Fibroblast of skin of back (primary cell): ENCODE results near the gene IMPA2.
"Not testable (repeated sequence)": the region's sequence is repeated elsewhere in the genome, so short reads cannot be mapped to it uniquely, and the experiment has no call there.

Experiments used
- DNase-seq: peaks from one replicate; pipeline ENCODE4 v3.0.0-alpha.2; 2013

The IMPA2 gene

GRCh38 chr18:12052866-12053265, 71.6 kb downstream of the IMPA2 start:
- DNase-seq, result no peak

DNA sequence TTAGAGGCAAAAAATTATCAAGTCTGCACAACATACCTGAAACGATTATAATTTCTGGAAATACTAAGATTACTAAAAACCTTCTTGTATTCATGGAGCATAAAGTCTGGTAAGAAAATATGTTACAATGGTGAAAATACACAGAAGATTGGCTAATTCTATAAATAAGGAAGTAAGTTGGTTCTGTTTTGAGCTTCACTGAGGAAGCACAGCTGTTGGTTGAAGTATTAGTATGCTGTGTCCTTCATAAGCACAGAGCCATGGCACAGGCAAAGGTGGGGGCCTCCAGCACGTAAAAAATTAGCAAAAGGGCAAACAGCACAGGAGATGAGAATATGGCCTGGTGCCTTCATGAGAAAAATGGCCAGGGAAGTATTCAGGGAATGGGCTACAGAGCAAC, 72.0 kb downstream of the IMPA2 start:
- DNase-seq, result no peak

- no peak for DNase-seq
Measured at GRCh38 chr18:12056034-12056883, 75.0 kb downstream of the IMPA2 start.

- no peak for DNase-seq
Measured at GRCh38 chr18:12056884-12057402, 75.6 kb downstream of the IMPA2 start.

DNA sequence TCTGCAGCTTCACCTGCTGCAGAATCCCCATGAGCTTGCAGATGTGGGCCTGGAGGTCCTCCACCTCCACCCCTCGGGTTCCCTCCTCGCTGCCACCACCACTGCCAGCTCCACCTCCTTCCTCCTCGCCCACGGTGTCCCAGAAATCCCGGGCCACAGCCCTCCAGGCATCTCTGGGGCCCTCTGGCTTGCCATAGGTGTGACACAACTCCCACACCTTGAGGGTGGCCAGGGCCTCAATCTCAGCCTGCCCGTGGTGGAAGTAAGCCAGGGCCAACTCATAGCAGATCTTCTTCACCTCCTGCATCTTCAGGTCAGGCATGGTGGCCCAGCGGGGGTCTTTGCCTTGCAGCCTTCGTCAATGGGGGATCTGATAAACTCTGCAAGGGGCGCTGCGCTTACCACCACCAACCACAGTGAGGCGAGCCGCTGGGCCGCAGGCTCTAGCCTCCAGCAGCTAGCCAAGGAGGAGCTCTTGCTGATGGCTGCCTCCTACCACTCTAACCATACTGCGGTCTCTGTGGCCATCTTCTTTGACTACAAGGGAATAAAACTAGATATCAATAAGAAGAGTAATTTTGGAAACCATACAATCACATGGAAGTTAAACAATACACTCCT, 76.2 kb downstream of the IMPA2 start:
- DNase-seq, result no peak

DNA sequence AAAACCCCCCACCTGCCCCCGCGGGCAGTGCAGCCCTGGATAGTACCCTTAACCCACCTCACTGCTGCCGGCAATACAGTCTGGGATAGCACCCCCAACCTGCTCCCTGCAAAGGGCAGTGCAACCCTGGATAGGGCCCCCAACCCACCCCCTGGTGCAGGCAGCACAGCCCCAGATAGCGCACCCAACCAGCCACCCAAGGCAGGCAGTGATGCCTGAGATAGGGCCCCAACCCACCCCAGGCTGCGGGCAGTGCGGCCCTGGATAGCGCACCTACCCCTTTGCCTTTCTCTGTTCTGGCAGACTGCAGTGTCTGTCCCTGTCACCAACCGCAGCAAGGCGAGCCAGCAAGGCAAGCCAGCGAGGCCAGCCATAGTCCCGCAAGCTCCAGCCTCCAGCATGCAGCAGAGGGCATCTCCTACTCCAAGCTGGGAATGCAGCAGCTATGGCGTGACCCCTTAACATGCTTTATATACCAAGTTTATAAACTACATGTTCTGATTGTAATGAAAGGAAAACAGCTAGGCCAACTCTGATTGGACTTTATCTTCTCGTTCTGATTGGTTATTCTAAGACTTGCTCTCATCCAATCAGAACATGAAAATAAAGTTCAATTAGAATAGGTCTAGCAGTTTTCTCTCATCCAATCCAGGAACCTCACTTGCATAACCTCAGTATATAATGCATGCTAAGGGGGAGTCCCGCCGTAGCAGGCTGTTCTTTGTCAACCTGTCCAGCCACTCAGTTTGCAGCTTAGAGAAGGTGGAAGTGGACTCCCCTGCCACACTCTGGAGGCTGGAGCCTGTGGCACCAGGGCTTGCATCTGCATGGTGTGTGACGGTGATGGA, 78.3 kb downstream of the IMPA2 start:
- no peak for DNase-seq

DNA sequence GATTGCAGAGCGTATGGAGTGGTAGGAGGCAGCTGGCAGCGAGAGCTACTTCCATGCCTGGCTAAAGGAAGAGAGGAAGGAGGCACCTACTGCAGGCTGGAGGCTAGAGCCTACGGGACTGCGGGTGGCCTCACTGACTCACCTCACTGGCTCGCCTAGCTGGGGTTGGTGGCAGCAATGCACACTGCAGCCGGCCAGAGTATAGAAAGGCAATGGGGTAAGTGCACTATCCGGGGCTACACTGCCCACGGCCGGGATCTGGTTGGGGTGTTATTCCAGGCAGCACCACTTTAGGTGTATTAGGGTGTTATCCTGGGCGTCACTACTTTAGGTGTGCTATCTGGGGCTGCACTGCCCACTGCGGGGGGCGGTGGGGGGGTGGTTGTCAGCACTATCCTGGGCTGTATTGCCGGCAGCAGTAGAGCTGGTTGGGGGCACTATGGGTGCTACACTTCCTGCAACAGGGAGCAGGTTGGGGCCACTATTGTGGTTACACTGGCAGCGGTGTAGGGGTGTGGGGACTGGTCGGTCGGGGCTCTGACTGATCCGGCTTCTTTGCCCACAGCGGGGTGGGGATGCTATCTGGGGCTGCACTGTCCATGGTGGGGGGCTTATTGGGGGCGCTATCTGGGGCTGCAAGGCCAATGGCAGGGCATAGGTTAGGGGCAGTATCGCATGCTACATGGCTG, 79.0 kb downstream of the IMPA2 start:
- no peak for DNase-seq

DNA sequence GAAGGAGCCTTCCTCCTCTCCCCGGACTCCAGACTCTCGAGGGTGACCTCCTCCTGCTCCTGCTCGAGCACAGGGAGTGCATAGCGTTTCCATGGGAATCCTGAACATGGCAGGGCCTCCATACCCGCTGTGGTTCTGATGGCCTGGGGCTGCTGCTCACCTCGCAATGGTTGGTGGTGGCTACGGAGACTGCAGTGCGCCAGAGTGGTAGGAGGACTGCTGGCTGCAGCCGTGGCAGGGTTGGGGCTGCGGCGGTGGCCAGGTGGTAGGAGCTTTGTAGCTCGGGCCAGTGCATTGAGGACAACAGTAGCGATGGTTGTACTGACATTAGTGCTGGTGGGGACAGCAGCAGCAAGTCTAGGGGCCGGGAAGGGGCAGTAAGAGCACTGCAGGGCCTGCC, 80.4 kb downstream of the IMPA2 start:
- DNase-seq, result no peak

DNA sequence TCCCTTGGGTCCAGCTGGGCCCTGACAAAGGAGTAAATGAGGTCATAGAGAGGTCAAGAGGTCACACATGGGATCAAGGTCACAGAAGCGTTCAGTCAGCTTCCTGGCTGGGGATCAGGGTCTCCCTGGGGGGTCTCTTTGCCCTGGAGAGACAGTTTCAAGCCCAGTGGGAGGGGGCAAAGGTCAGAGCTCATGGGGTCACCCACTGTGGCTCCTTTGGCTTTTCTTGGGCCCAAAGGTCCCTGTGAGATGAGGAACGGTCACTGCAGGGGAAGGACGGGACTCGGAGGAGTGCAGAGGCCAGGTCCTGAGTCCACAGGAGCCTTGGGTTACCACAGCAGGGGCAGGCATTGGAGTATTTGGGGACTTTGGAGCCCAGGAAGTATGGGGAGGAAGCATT, 81.7 kb downstream of the IMPA2 start:
- no peak for DNase-seq

GRCh38 chr18:12064086-12064763, 82.9 kb downstream of the IMPA2 start:
- no peak for DNase-seq

- no peak for DNase-seq
Measured at GRCh38 chr18:12065397-12065796, 84.1 kb downstream of the IMPA2 start.

DNA sequence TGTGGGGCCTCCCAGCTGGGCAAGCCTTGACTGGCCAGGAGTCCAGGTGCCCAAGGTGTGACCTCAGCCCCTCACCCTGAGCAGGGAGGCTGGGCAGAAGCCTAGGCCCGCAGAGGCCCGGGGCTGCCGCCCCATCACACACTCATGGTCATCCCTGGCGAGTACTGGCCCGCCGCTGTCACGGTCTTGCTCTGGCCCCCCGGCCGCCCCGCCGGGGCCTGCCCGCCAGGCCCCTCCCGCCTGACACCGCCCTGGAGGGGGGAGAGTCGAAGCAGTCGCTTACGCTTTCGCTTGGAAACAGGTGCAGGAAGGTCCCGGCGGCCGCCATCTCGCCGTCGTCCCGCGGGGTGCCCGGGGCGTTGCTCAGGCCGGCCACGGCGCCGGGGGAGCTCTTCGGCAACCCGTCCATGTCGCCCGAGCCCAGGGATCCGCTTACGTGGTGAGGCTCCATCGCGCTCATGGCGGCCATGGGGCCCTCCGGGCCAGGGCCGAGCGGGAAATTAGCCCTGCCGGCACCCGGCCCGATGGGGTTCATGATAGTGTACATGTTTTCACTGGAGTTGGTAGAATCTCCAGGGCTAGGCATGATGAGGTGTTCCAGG, 85.7 kb downstream of the IMPA2 start:
- no peak for DNase-seq

GRCh38 chr18:12067671-12068070, 86.4 kb downstream of the IMPA2 start:
- no peak for DNase-seq

- DNase-seq, result not testable (repeated sequence)
Measured at GRCh38 chr18:12068316-12068949, 87.1 kb downstream of the IMPA2 start.

GRCh38 chr18:12068950-12069320, 87.6 kb downstream of the IMPA2 start:
- DNase-seq, result no peak

DNA sequence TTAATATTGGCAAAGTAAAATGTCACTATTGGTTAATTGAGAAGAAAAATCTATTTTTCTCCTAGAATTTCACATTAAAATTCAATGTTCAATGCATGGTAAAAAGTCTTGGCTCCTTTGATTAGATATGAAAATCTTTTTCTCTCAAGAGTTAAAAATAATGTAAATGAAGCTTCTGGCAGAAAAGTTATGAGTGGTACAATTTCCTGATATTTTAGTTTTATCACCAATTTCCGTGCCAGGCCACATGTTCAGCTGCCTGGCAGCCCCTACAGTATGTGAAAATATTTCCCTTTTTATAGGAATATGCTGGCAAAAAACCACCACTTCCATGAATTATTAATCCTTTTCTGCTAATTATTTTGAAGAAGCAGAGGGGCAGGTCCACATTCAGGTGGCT, 89.8 kb downstream of the IMPA2 start:
- DNase-seq, result not testable (repeated sequence)

DNA sequence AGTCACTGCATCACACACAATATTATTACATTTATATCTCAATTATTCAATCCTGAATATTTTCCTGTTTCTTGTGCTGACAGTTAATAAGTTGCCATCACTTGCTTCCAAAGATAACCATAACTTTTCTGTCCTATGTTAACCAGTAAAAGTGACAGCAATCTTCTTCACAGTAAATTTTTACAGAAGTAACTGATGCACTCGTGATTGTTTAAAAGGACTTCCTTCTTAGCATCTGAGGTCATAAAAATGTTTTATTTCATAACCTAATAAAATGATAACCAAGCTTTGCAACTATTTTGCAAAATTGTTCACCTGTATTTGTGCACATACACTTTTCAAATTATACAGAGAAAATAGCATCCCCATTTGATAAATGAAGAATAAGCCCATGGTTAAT, 91.7 kb downstream of the IMPA2 start:
- DNase-seq, result no peak

GRCh38 chr18:12074736-12075135, 93.4 kb downstream of the IMPA2 start:
- no peak for DNase-seq

DNA sequence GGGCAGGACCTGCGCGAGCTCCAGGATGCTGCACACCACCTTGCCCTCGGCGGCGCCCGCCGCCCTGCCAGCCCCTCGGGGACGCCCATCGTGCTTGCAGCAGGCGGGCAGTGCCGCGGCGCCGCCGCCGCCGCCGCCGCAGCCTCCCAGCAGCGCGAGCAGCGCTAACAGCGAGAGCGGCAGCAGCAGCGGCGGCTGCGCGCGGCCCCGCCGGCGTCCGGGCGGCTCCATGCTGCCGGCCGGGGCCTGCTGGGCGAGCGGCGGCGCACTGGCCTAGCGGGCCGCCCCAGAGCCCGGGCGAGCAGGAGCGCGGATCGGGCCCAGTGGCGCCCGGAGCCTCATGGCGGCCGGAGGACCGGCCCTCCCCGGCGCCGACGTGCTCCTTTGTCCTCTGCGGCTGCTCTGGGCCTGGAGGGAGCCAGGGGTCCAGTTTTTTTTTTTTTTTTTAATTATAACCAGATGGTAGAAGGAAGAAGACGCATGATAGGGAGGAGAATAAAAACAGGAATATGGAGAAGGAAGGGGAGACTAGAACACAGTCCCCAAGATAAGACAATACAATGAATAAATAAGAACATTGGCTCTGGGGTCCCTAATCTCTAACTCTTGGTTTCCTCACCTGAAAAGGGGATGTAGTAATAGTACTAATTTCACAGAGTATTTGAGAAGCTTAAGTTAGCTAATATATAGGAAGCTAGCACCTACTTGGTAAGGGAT, 95.3 kb downstream of the IMPA2 start:
- peak; percentile 50 for DNase-seq

DNA sequence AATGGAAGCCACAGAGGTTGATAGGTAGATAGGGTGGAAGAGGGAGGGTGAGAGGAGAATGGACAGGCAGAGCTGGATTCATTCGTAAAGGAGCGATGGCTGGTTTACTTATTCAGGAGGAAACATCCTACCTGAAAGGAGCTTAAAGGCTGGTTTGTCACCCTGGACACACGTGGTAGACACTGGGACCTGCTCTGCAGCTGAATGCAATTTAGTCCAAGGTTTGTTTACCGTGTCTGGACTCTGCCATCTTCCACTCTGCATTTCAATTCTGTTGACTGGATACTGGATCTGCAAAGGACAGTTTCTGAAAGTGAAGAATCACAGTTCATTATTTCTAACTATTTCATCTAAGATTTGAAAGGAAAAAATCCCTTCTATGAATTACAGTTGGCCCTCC, 96.7 kb downstream of the IMPA2 start:
- not testable (repeated sequence) for DNase-seq
